ENCODE measurements around the gene ANKRD62. TPM values are rescaled to one million over a fixed set of nuclear protein-coding genes. Genes with fewer than 3 reads are reported as not detected.

ANKRD62 gene
- total RNA-seq, 1 donor from 2014 or later: not detected

DNA sequence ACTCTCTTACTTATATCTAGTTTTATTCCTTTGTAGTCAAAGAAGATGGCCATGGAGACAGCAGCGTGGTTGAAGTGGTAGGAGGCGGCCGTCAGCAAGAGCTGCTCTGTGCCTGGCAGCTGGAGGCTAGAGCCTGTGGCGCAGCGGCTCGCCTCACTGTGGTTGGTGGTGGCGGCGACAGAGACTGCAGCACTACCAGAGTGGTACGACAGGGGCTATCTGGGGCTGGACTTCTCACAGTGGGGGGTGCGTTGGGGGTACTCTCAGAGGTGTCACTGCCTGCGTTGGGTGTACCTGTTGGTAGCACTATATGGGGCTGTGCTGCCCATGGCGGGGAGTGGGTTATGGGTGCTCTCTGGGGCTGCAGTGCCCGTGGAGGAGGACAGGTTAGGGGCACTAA lies 8.5 kb upstream of the ANKRD62 start:
- Mint-ChIP-seq H3K4me3 (ENCODE audit: unreplicated experiment) (no peak overlapping the region), H3K36me3 (ENCODE audit: unreplicated experiment) (no peaks in the 10 kb centered on the region), H3K27me3 (ENCODE audit: unreplicated experiment) (peaks cover 5% of the 10 kb centered on the region), H3K27ac (ENCODE audit: unreplicated experiment) (no peak overlapping the region), H3K4me1 (ENCODE audit: unreplicated experiment) (peaks cover 6% of the 10 kb centered on the region), H3K9me3 (ENCODE audit: unreplicated experiment) (no peaks in the 10 kb centered on the region)
- TF ChIP-seq CTCF (IDR thresholded peaks at IDR 0.05): no peak
- no peak for DNase-seq (ENCODE audit: extremely low spot score, unreplicated experiment)

DNA sequence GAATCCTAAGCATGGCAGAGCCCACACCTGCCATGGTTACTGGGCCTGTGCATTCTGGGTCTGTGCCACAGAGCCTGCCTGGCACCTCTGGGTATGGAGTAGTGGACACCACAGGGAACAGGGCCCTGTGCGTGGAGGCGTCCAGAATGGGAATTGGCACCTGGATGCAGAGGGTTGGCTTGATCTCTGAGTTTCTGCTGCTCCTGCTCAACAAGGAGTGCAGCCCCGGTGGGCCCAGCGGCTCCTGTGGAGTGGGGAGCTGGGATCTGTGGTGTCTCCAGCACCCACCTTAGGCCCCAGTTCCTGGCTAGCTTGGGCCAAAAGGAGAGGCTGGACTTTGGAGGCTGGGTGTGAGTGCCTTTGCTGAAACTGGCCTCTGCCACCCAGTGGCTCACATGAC lies 7.9 kb upstream of the ANKRD62 start:
- Mint-ChIP-seq H3K4me3 (ENCODE audit: unreplicated experiment) (no peak overlapping the region), H3K27me3 (ENCODE audit: unreplicated experiment) (peaks cover 5% of the 10 kb centered on the region), H3K9me3 (ENCODE audit: unreplicated experiment) (no peaks in the 10 kb centered on the region), H3K27ac (ENCODE audit: unreplicated experiment) (no peak overlapping the region), H3K36me3 (ENCODE audit: unreplicated experiment) (no peaks in the 10 kb centered on the region), H3K4me1 (ENCODE audit: unreplicated experiment) (peaks cover 3% of the 10 kb centered on the region)
- no peak for DNase-seq (ENCODE audit: extremely low spot score, unreplicated experiment)
- no peak for TF ChIP-seq CTCF (IDR thresholded peaks at IDR 0.05)

- H3K36me3 Mint-ChIP-seq (ENCODE audit: unreplicated experiment): no peaks in the 10 kb centered on the region
- H3K27me3 Mint-ChIP-seq (ENCODE audit: unreplicated experiment): peaks cover 5% of the 10 kb centered on the region
- H3K4me1 Mint-ChIP-seq (ENCODE audit: unreplicated experiment): peaks cover 3% of the 10 kb centered on the region
- H3K9me3 Mint-ChIP-seq (ENCODE audit: unreplicated experiment): no peaks in the 10 kb centered on the region
- H3K4me3 Mint-ChIP-seq (ENCODE audit: unreplicated experiment): no peak overlapping the region
- DNase-seq (ENCODE audit: extremely low spot score, unreplicated experiment): no peak
- no peak for TF ChIP-seq CTCF (IDR thresholded peaks at IDR 0.05)
- no peak overlapping the region for H3K27ac Mint-ChIP-seq (ENCODE audit: unreplicated experiment)
These were observed 7.4 kb upstream of the ANKRD62 start for GRCh38 chr18:12086249-12086648.

DNA sequence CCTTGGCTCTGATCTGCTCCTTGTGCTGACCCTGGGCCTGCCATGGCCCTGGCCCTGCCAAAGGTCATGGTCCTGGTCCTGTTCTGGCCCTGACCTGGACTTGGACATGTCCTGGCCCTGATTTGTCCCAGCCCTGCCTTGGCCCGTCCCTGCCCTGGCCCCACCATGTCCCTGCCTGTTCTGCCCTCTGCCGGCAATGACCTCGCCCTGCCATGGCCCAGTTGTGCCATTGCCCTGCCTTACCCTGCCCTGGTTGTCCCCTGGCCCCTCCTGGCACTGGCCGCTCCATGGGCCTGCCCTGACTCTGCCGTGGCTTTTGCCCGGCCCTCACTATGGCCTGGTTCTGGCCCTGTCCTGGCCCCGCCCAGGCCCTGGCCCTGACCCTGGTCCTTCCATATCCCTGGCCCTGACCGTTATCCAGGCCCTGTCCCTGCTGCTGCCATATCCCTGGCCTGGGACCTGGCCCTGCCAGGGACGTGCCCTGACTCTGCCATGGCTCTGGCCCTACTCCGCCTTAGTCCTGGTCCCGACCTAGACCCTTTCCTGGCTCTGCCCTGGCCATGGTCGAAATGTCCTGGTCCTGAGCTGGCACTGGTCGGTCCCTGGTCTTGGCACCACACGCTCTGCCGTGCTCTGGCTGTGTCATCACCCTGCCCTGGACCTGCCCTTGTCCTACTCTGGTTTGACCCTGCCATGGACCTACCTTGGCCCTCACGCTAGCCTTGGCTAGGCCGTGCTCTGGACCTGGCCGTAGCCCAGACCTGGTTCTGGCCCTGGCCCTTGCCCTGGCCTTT lies 6.8 kb upstream of the ANKRD62 start:
- no peak for TF ChIP-seq CTCF (IDR thresholded peaks at IDR 0.05)
- Mint-ChIP-seq H3K36me3 (ENCODE audit: unreplicated experiment) (no peaks in the 10 kb centered on the region), H3K27ac (ENCODE audit: unreplicated experiment) (no peak overlapping the region), H3K9me3 (ENCODE audit: unreplicated experiment) (no peaks in the 10 kb centered on the region), H3K4me1 (ENCODE audit: unreplicated experiment) (peaks cover 3% of the 10 kb centered on the region), H3K4me3 (ENCODE audit: unreplicated experiment) (no peak overlapping the region), H3K27me3 (ENCODE audit: unreplicated experiment) (peaks cover 5% of the 10 kb centered on the region)
- DNase-seq (ENCODE audit: extremely low spot score, unreplicated experiment): no peak

DNA sequence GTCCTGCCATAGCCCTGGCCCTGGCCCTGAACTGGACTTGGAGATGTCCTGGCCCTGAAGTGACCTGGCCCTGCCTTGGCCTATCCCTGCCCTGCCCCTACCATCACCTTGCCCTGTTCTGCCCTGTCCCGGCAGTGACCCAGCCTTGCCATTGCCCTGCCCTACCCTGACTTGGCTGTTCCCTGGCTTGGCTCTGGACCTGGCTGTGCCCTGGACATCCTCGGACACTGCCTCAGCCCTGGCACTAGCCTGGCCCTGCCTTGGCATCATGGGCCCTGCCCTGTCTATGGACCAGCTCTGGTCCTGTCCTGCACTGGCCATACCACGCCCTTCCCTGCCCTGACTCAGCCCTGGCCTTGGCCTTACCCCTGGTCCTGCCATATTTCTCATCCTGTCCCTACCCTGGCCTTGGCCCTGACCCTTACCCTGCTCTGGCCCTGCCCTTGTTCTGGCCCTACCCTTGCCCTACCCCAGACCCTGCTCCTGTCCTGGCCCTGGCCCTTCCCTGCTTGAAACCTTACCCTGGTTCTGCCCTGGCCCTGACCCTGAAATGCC lies 6.1 kb upstream of the ANKRD62 start:
- no peak overlapping the region for H3K27ac Mint-ChIP-seq (ENCODE audit: unreplicated experiment)
- H3K36me3 Mint-ChIP-seq (ENCODE audit: unreplicated experiment): no peaks in the 10 kb centered on the region
- no peak for DNase-seq (ENCODE audit: extremely low spot score, unreplicated experiment)
- H3K27me3 Mint-ChIP-seq (ENCODE audit: unreplicated experiment): peaks cover 5% of the 10 kb centered on the region
- no peak for TF ChIP-seq CTCF (IDR thresholded peaks at IDR 0.05)
- H3K9me3 Mint-ChIP-seq (ENCODE audit: unreplicated experiment): no peaks in the 10 kb centered on the region
- H3K4me1 Mint-ChIP-seq (ENCODE audit: unreplicated experiment): no peaks in the 10 kb centered on the region
- no peak overlapping the region for H3K4me3 Mint-ChIP-seq (ENCODE audit: unreplicated experiment)

Data from osteocyte (in vitro differentiated cells).